ENCODE measurements around the gene UMODL1. TPM values are rescaled to one million over a fixed set of nuclear protein-coding genes. Genes with fewer than 3 reads are reported as not detected.

The UMODL1 gene
- total and polyA plus RNA-seq, 2 donors (not counting 1 experiment from before 2014, with no cell fraction given) = not detected

DNA sequence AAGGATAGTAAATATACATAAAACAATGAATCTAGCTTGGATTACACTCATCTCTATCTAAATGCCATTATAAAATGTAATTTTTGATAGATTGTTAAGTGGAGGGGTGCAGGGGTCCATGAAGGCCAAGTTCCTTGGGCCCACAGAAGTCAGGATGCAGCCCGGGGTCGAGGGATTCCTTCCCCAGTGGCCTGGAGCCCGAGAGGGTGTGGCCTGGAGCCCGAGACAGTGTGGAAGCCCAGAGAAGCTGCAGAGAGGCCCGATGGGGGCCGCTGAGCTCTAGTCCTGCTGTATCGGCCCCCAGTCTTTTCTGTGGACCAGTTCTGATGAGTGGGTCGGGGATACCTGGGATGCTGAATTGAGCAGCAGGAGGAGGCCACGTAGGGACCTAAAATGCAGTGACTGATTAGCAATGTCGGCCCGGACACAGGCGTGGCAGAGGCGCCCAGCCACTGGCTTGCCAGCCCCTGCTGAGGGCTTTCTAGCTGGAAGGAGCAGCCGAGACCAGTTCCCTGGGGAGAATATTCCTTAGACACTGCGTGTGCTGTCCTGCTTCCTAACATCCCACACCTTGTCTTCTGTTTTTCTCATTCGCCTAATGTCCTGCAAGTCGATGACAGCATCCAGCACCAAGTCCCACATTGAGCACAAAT lies 38.9 kb downstream of the UMODL1 start:
- TF ChIP-seq EZH2 (IDR thresholded peaks at IDR 0.05; ENCODE audit: low read length, missing control alignments) = no peak
- TF ChIP-seq, protein P1, sequence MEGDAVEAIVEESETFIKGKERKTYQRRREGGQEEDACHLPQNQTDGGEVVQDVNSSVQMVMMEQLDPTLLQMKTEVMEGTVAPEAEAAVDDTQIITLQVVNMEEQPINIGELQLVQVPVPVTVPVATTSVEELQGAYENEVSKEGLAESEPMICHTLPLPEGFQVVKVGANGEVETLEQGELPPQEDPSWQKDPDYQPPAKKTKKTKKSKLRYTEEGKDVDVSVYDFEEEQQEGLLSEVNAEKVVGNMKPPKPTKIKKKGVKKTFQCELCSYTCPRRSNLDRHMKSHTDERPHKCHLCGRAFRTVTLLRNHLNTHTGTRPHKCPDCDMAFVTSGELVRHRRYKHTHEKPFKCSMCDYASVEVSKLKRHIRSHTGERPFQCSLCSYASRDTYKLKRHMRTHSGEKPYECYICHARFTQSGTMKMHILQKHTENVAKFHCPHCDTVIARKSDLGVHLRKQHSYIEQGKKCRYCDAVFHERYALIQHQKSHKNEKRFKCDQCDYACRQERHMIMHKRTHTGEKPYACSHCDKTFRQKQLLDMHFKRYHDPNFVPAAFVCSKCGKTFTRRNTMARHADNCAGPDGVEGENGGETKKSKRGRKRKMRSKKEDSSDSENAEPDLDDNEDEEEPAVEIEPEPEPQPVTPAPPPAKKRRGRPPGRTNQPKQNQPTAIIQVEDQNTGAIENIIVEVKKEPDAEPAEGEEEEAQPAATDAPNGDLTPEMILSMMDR (conservative IDR thresholded peaks at IDR 0.05 in 1 of 2, IDR thresholded peaks at IDR 0.05 in 1 of 2; ENCODE audit: low read depth in 1 of 2, low read length in 2 of 2) = no peak
- Histone ChIP-seq H3K9ac (ENCODE audit: insufficient read depth, low read length) (no peak overlapping the region), H3K4me3 (replicated peaks in 1 of 4; ENCODE audit: control extremely low read depth in 1 of 4, insufficient read depth in 1 of 4, low read depth in 3 of 4, low read length in 4 of 4) (no peak overlapping the region), H3K27me3 (ENCODE audit: control insufficient read depth, insufficient read depth, low read length) (no peaks in the 10 kb centered on the region), H2AFZ (ENCODE audit: low read length) (no peak overlapping the region), H3K79me2 (ENCODE audit: control insufficient read depth, insufficient read depth, low read length) (no peaks in the 10 kb centered on the region), H3K4me1 (ENCODE audit: control insufficient read depth, extremely low read depth, insufficient read depth, low read length) (no peaks in the 10 kb centered on the region), H3K36me3 (ENCODE audit: control insufficient read depth, insufficient read depth, low read length) (no peaks in the 10 kb centered on the region), H3K9me3 (ENCODE audit: control insufficient read depth, insufficient read depth, low read depth, low read length) (no peaks in the 10 kb centered on the region), H3K27ac (ENCODE audit: insufficient read depth, low read length) (no peak overlapping the region), H4K20me1 (ENCODE audit: control insufficient read depth, extremely low read depth, insufficient read depth, low read length) (no peaks in the 10 kb centered on the region), H3K4me2 (ENCODE audit: extremely low read depth, insufficient read depth, low read length) (no peak overlapping the region)
- DNase-seq (ENCODE audit: low read depth in 2 of 2) = no peak

DNA sequence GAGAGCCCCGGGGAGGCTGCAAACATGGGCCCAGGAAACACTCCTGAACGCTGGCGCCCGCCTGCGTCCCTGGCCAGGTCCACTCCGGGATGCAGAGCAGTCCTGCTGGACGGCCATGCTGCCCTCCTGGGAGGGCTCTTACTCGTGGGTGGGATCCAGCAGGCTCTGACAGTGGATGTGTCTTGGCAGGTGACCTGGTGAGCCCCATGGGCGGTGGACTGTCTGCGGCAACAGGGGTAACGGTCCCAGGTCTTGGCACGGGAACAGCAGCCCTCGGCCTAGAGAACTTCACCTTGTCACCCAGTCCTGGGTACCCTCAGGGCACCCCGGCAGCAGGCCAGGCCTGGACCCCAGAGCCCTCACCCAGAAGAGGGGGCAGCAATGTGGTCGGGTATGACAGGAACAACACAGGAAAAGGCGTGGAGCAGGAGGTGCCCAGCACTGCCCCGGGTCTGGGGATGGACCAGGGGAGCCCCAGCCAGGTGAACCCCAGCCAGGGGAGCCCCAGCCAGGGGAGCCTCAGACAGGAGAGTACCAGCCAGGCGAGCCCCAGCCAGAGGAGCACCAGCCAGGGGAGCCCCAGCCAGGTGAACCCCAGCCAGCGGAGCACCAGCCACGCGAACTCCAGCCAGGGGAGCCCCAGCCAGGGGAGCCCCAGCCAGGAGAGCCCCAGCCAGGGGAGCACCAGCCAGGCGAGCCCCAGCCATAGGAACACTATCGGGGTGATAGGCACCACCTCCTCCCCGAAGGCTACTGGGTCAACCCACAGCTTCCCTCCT lies 39.8 kb downstream of the UMODL1 start:
- H3K4me1 ChIP-seq (ENCODE audit: control insufficient read depth, extremely low read depth, insufficient read depth, low read length) = no peaks in the 10 kb centered on the region
- no peak overlapping the region for H3K27ac ChIP-seq (ENCODE audit: insufficient read depth, low read length)
- no peaks in the 10 kb centered on the region for H3K27me3 ChIP-seq (ENCODE audit: control insufficient read depth, insufficient read depth, low read length)
- H4K20me1 ChIP-seq (ENCODE audit: control insufficient read depth, extremely low read depth, insufficient read depth, low read length) = no peaks in the 10 kb centered on the region
- no peaks in the 10 kb centered on the region for H3K9me3 ChIP-seq (ENCODE audit: control insufficient read depth, insufficient read depth, low read depth, low read length)
- no peak overlapping the region for H3K4me2 ChIP-seq (ENCODE audit: extremely low read depth, insufficient read depth, low read length)
- TF ChIP-seq EZH2 (IDR thresholded peaks at IDR 0.05; ENCODE audit: low read length, missing control alignments) = no peak
- TF ChIP-seq, protein P1 (conservative IDR thresholded peaks at IDR 0.05 in 1 of 2, IDR thresholded peaks at IDR 0.05 in 1 of 2; ENCODE audit: low read depth in 1 of 2, low read length in 2 of 2) = no peak
- DNase-seq (ENCODE audit: low read depth in 2 of 2) = no peak
- H3K79me2 ChIP-seq (ENCODE audit: control insufficient read depth, insufficient read depth, low read length) = no peaks in the 10 kb centered on the region
- no peaks in the 10 kb centered on the region for H3K36me3 ChIP-seq (ENCODE audit: control insufficient read depth, insufficient read depth, low read length)
- no peak overlapping the region for H3K9ac ChIP-seq (ENCODE audit: insufficient read depth, low read length)
- H3K4me3 ChIP-seq (replicated peaks in 1 of 4; ENCODE audit: control extremely low read depth in 1 of 4, insufficient read depth in 1 of 4, low read depth in 3 of 4, low read length in 4 of 4) = no peak overlapping the region
- H2AFZ ChIP-seq (ENCODE audit: low read length) = no peak overlapping the region

DNA sequence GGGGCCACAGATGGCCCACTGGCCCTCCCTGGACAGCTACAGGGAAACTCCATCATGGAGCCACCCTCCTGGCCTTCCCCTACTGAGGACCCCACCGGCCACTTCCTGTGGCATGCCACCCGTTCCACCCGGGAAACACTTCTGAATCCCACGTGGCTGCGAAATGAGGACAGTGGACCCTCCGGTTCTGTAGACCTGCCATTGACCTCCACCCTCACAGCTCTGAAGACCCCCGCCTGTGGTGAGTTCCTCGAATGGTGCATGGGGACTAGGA lies 40.3 kb downstream of the UMODL1 start:
- H3K9me3 ChIP-seq (ENCODE audit: control insufficient read depth, insufficient read depth, low read depth, low read length) = no peaks in the 10 kb centered on the region
- H3K27me3 ChIP-seq (ENCODE audit: control insufficient read depth, insufficient read depth, low read length) = no peaks in the 10 kb centered on the region
- no peaks in the 10 kb centered on the region for H3K36me3 ChIP-seq (ENCODE audit: control insufficient read depth, insufficient read depth, low read length)
- TF ChIP-seq, protein P1 (conservative IDR thresholded peaks at IDR 0.05 in 1 of 2, IDR thresholded peaks at IDR 0.05 in 1 of 2; ENCODE audit: low read depth in 1 of 2, low read length in 2 of 2) = no peak
- no peak for TF ChIP-seq EZH2 (IDR thresholded peaks at IDR 0.05; ENCODE audit: low read length, missing control alignments)
- H4K20me1 ChIP-seq (ENCODE audit: control insufficient read depth, extremely low read depth, insufficient read depth, low read length) = no peaks in the 10 kb centered on the region
- H3K4me1 ChIP-seq (ENCODE audit: control insufficient read depth, extremely low read depth, insufficient read depth, low read length) = no peaks in the 10 kb centered on the region
- no peak for DNase-seq (ENCODE audit: low read depth in 2 of 2)
- no peak overlapping the region for H3K27ac ChIP-seq (ENCODE audit: insufficient read depth, low read length)
- H3K9ac ChIP-seq (ENCODE audit: insufficient read depth, low read length) = no peak overlapping the region
- H2AFZ ChIP-seq (ENCODE audit: low read length) = no peak overlapping the region
- no peaks in the 10 kb centered on the region for H3K79me2 ChIP-seq (ENCODE audit: control insufficient read depth, insufficient read depth, low read length)
- no peak overlapping the region for H3K4me3 ChIP-seq (replicated peaks in 1 of 4; ENCODE audit: control extremely low read depth in 1 of 4, insufficient read depth in 1 of 4, low read depth in 3 of 4, low read length in 4 of 4)
- no peak overlapping the region for H3K4me2 ChIP-seq (ENCODE audit: extremely low read depth, insufficient read depth, low read length)

Measured in fibroblast of lung (primary cell).